ENCODE measurements around the gene CST9. TPM values are rescaled to one million over a fixed set of nuclear protein-coding genes. Genes with fewer than 3 reads are reported as not detected.
"Not testable (repeated sequence)": the region's sequence is repeated elsewhere in the genome, so short reads cannot be mapped to it uniquely, and the experiment has no call there.

CST9 gene
- total RNA-seq, 3 donors from 2014 or later (not counting 1 experiment from before 2014, with no cell fraction given), result not detected

GRCh38 chr20:23583526-23583925 is 22.2 kb downstream of the CST9 start:
- H3K27me3 ChIP-seq (ENCODE audit: control insufficient read depth, insufficient read depth, low read length), result peaks cover 3% of the 10 kb centered on the region
- Mint-ChIP-seq H3K4me3 (no peak overlapping the region), H3K36me3 (no peaks in the 10 kb centered on the region), H3K27me3 (ENCODE audit: low read depth in 2 of 2) (peaks cover 20 to 22% of the 10 kb centered on the region in 2 donors), H3K4me1 (peaks cover 1% of the 10 kb centered on the region in 2 donors), H3K9me3 (no peaks in the 10 kb centered on the region), H3K27ac (no peak overlapping the region)
- TF ChIP-seq CTCF (IDR thresholded peaks at IDR 0.05), result no peak
- DNase-seq, result no peak
- intact Hi-C loops (cut with micrococcal nuclease), result loop anchor here (5.0 kb wide), 1 partner anchor 41 kb away; no protein-coding TSS in a partner anchor
- no peak overlapping the region for H3K27ac ChIP-seq (ENCODE audit: low read length)
- ATAC-seq, result no peak
- no peak overlapping the region for H3K4me3 ChIP-seq (ENCODE audit: low read length)
- no peaks in the 10 kb centered on the region for H3K9me3 ChIP-seq (ENCODE audit: control insufficient read depth, insufficient read depth, low read length)
- H3K4me1 ChIP-seq (ENCODE audit: control insufficient read depth, insufficient read depth, low read length), result peaks cover 2% of the 10 kb centered on the region
- no peaks in the 10 kb centered on the region for H3K36me3 ChIP-seq (ENCODE audit: control insufficient read depth, insufficient read depth, low read length)

- Mint-ChIP-seq H3K4me1 (no peaks in the 10 kb centered on the region), H3K4me3 (no peak overlapping the region), H3K36me3 (no peaks in the 10 kb centered on the region), H3K27ac (no peak overlapping the region), H3K27me3 (ENCODE audit: low read depth in 2 of 2) (peaks cover 20 to 22% of the 10 kb centered on the region in 2 donors), H3K9me3 (no peaks in the 10 kb centered on the region)
- no peaks in the 10 kb centered on the region for H3K36me3 ChIP-seq (ENCODE audit: control insufficient read depth, insufficient read depth, low read length)
- intact Hi-C loops (cut with micrococcal nuclease), result loop anchor here (5.0 kb wide), 1 partner anchor 40 kb away; no protein-coding TSS in a partner anchor
- 89% methylated on average over 1 of the region's 1 CpG for WGBS (ENCODE audit: insufficient coverage)
- H3K27me3 ChIP-seq (ENCODE audit: control insufficient read depth, insufficient read depth, low read length), result peaks cover 3% of the 10 kb centered on the region
- no peaks in the 10 kb centered on the region for H3K4me1 ChIP-seq (ENCODE audit: control insufficient read depth, insufficient read depth, low read length)
- no peak overlapping the region for H3K4me3 ChIP-seq (ENCODE audit: low read length)
- H3K9me3 ChIP-seq (ENCODE audit: control insufficient read depth, insufficient read depth, low read length), result no peaks in the 10 kb centered on the region
- TF ChIP-seq CTCF (IDR thresholded peaks at IDR 0.05), result no peak
- ATAC-seq (no peak), DNase-seq (no peak)
- H3K27ac ChIP-seq (ENCODE audit: low read length), result no peak overlapping the region
Observed at GRCh38 chr20:23582293-23582692, 23.4 kb downstream of the CST9 start.

GRCh38 chr20:23581833-23582232 is 23.9 kb downstream of the CST9 start:
- not testable (repeated sequence) for H3K4me1 Mint-ChIP-seq; H3K27me3 ChIP-seq (ENCODE audit: control insufficient read depth, insufficient read depth, low read length); H3K36me3 Mint-ChIP-seq; ATAC-seq; H3K4me3 ChIP-seq (ENCODE audit: low read length); H3K27ac Mint-ChIP-seq; H3K36me3 ChIP-seq (ENCODE audit: control insufficient read depth, insufficient read depth, low read length); H3K27ac ChIP-seq (ENCODE audit: low read length); H3K4me1 ChIP-seq (ENCODE audit: control insufficient read depth, insufficient read depth, low read length); H3K9me3 Mint-ChIP-seq; H3K4me3 Mint-ChIP-seq; DNase-seq; H3K9me3 ChIP-seq (ENCODE audit: control insufficient read depth, insufficient read depth, low read length)
- WGBS (ENCODE audit: insufficient coverage), result 96% methylated on average over 8 of the region's 9 CpGs
- peaks cover 20 to 22% of the 10 kb centered on the region in 2 donors for H3K27me3 Mint-ChIP-seq (ENCODE audit: low read depth in 2 of 2)
- intact Hi-C loops (cut with micrococcal nuclease), result loop anchor here (5.0 kb wide), 1 partner anchor 40 kb away; no protein-coding TSS in a partner anchor

- Mint-ChIP-seq H3K4me1 (no peaks in the 10 kb centered on the region), H3K9me3 (no peaks in the 10 kb centered on the region), H3K36me3 (no peaks in the 10 kb centered on the region), H3K27ac (no peak overlapping the region), H3K4me3 (no peak overlapping the region), H3K27me3 (ENCODE audit: low read depth in 2 of 2) (no peaks in the 10 kb centered on the region)
- H3K27me3 ChIP-seq (ENCODE audit: control insufficient read depth, insufficient read depth, low read length), result no peaks in the 10 kb centered on the region
- no peaks in the 10 kb centered on the region for H3K9me3 ChIP-seq (ENCODE audit: control insufficient read depth, insufficient read depth, low read length)
- H3K27ac ChIP-seq (ENCODE audit: low read length), result no peak overlapping the region
- DNase-seq (no peak), ATAC-seq (no peak)
- TF ChIP-seq CTCF (IDR thresholded peaks at IDR 0.05), result no peak
- no peak overlapping the region for H3K4me3 ChIP-seq (ENCODE audit: low read length)
- H3K4me1 ChIP-seq (ENCODE audit: control insufficient read depth, insufficient read depth, low read length), result no peaks in the 10 kb centered on the region
- no peaks in the 10 kb centered on the region for H3K36me3 ChIP-seq (ENCODE audit: control insufficient read depth, insufficient read depth, low read length)
- intact Hi-C loops (cut with micrococcal nuclease), result no loop called here
Observed at GRCh38 chr20:23574977-23575376, 30.7 kb downstream of the CST9 start.
